ENCODE data around the gene SMAD1. TPM values are rescaled to one million over a fixed set of nuclear protein-coding genes. Genes with fewer than 3 reads are reported as not detected.

Gene SMAD1
- polyA plus RNA-seq, 1 of the 3 experiments (the other 2 are of a cell fraction): 46.0 TPM

- TF ChIP-seq, protein P1, sequence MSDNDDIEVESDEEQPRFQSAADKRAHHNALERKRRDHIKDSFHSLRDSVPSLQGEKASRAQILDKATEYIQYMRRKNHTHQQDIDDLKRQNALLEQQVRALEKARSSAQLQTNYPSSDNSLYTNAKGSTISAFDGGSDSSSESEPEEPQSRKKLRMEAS (IDR thresholded peaks at IDR 0.05; ENCODE audit: low read depth): peak; percentile 50
- TF ChIP-seq GATA2 (CRISPR knock-in tag; IDR thresholded peaks at IDR 0.05) (no peak), NRF1 (IDR thresholded peaks at IDR 0.05; ENCODE audit: low read depth, low read length) (peak; percentile 36)
Observed at GRCh38 chr4:145481164-145481941, at the start of gene SMAD1 (continued).

- Histone ChIP-seq H3K9ac (no peak overlapping the region), H3K79me2 (ENCODE audit: insufficient read depth) (no peaks in the 10 kb centered on the region), H3K9me2 (no peaks in the 10 kb centered on the region), H3K36me3 (replicated peaks in 1 of 2; ENCODE audit: control insufficient read depth in 1 of 2, insufficient read depth in 2 of 2, low read length in 1 of 2) (no peaks in the 10 kb centered on the region), H3K9me3 (no peaks in the 10 kb centered on the region), H2AFZ (ENCODE audit: low read depth) (no peak overlapping the region), H3K27me3 (ENCODE audit: insufficient read depth) (no peaks in the 10 kb centered on the region), H3K4me1 (ENCODE audit: control insufficient read depth in 1 of 2, insufficient read depth in 2 of 2, low read depth in 1 of 2, low read length in 1 of 2) (no peaks in the 10 kb centered on the region), H3K4me2 (no peak overlapping the region), H3F3A (replicated peaks; ENCODE audit: insufficient read depth) (no peaks in the 10 kb centered on the region), H3K4me3 (ENCODE audit: low read depth in 2 of 2, low read length in 1 of 2) (no peak overlapping the region), H3K27ac (ENCODE audit: low read depth in 2 of 2, low read length in 1 of 2) (no peak overlapping the region), H4K20me1 (ENCODE audit: insufficient read depth) (no peaks in the 10 kb centered on the region)
- TF ChIP-seq RFX5 (IDR thresholded peaks at IDR 0.05; ENCODE audit: low read length) (no peak), YY1 (IDR thresholded peaks at IDR 0.05; ENCODE audit: low read depth) (no peak), FOXM1 (IDR thresholded peaks at IDR 0.05; ENCODE audit: low read depth) (no peak), JUND (IDR thresholded peaks at IDR 0.05) (no peak), TEAD4 (IDR thresholded peaks at IDR 0.05; ENCODE audit: borderline replicate concordance, insufficient read depth) (no peak)
- ChIA-PET POLR2A (no interaction called here), CTCF (no interaction called here)
- no peak for DNase-seq
Observed at GRCh38 chr4:145433684-145434083, 48.0 kb upstream of the SMAD1 start.

DNA sequence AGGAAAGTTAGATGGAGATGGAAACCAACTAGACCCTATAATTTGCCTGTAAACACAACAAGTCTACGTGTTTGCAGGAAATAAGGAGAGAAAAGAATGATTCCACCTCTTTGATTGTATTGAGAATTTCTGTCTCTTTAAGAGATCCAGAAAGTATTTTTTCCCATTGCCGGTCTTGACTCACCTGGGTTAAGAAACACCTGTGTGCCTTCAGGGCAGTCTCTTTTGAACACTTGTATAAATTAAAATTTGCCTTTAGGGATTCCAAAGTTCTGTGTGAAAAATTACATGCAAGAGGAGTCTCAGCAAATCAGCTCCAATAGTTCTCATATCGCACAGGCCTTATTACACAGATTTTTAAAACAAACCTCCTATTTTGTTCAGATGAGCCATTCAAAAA, 46.0 kb upstream of the SMAD1 start:
- no peaks in the 10 kb centered on the region for H3K36me3 ChIP-seq (replicated peaks in 1 of 2; ENCODE audit: control insufficient read depth in 1 of 2, insufficient read depth in 2 of 2, low read length in 1 of 2)
- H3K9ac ChIP-seq: no peak overlapping the region
- no peaks in the 10 kb centered on the region for H4K20me1 ChIP-seq (ENCODE audit: insufficient read depth)
- ChIA-PET CTCF (no interaction called here), POLR2A (no interaction called here)
- H3K27me3 ChIP-seq (ENCODE audit: insufficient read depth): no peaks in the 10 kb centered on the region
- H3K4me2 ChIP-seq: no peak overlapping the region
- no peaks in the 10 kb centered on the region for H3K4me1 ChIP-seq (ENCODE audit: control insufficient read depth in 1 of 2, insufficient read depth in 2 of 2, low read depth in 1 of 2, low read length in 1 of 2)
- H3K9me3 ChIP-seq: no peaks in the 10 kb centered on the region
- no peaks in the 10 kb centered on the region for H3K9me2 ChIP-seq
- no peak overlapping the region for H2AFZ ChIP-seq (ENCODE audit: low read depth)
- no peak for DNase-seq
- H3K27ac ChIP-seq (ENCODE audit: low read depth in 2 of 2, low read length in 1 of 2): no peak overlapping the region
- H3F3A ChIP-seq (replicated peaks; ENCODE audit: insufficient read depth): no peaks in the 10 kb centered on the region
- H3K79me2 ChIP-seq (ENCODE audit: insufficient read depth): no peaks in the 10 kb centered on the region
- WGBS (ENCODE audit: low lambda C conversion rate): 60% methylated on average over 3 of the region's 3 CpGs
- H3K4me3 ChIP-seq (ENCODE audit: low read depth in 2 of 2, low read length in 1 of 2): no peak overlapping the region
- TF ChIP-seq, protein P2, sequence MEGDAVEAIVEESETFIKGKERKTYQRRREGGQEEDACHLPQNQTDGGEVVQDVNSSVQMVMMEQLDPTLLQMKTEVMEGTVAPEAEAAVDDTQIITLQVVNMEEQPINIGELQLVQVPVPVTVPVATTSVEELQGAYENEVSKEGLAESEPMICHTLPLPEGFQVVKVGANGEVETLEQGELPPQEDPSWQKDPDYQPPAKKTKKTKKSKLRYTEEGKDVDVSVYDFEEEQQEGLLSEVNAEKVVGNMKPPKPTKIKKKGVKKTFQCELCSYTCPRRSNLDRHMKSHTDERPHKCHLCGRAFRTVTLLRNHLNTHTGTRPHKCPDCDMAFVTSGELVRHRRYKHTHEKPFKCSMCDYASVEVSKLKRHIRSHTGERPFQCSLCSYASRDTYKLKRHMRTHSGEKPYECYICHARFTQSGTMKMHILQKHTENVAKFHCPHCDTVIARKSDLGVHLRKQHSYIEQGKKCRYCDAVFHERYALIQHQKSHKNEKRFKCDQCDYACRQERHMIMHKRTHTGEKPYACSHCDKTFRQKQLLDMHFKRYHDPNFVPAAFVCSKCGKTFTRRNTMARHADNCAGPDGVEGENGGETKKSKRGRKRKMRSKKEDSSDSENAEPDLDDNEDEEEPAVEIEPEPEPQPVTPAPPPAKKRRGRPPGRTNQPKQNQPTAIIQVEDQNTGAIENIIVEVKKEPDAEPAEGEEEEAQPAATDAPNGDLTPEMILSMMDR (IDR thresholded peaks at IDR 0.05): no peak
- TF ChIP-seq MEF2A (IDR thresholded peaks at IDR 0.05; ENCODE audit: borderline replicate concordance, low read depth) (no peak), SIN3A (IDR thresholded peaks at IDR 0.05; ENCODE audit: borderline replicate concordance, low read depth, low read length) (no peak), TEAD4 (IDR thresholded peaks at IDR 0.05; ENCODE audit: borderline replicate concordance, insufficient read depth) (no peak), GABPA (IDR thresholded peaks at IDR 0.05; ENCODE audit: low read depth) (no peak), EZH2phosphoT487 (IDR thresholded peaks at IDR 0.05; ENCODE audit: borderline replicate concordance, low read depth) (no peak), FOXM1 (IDR thresholded peaks at IDR 0.05; ENCODE audit: low read depth) (no peak), PBX3 (IDR thresholded peaks at IDR 0.05) (no peak), NRF1 (IDR thresholded peaks at IDR 0.05; ENCODE audit: low read depth, low read length) (no peak), TAF1 (IDR thresholded peaks at IDR 0.05; ENCODE audit: borderline replicate concordance, low read depth, low read length) (no peak), RAD21 (IDR thresholded peaks at IDR 0.05; ENCODE audit: low read length) (no peak), USF1 (IDR thresholded peaks at IDR 0.05; ENCODE audit: borderline replicate concordance, low read depth) (no peak), YY1 (IDR thresholded peaks at IDR 0.05; ENCODE audit: low read depth) (no peak), NFIC (IDR thresholded peaks at IDR 0.05; ENCODE audit: borderline replicate concordance) (no peak), RXRA (IDR thresholded peaks at IDR 0.05; ENCODE audit: borderline replicate concordance, low read depth) (no peak), ELF1 (IDR thresholded peaks at IDR 0.05) (no peak), ZBTB33 (IDR thresholded peaks at IDR 0.05; ENCODE audit: borderline replicate concordance, low read depth) (no peak)

Data from SK-N-SH (cell line).